HG02970 (cell line): ENCODE measurements around the gene KDM4C.
A peak's percentile ranks its signal among the peaks of the same experiment; 100 is the strongest.

Source experiments
- ATAC-seq: cut with Tn5 transposase; IDR thresholded peaks from one replicate; pipeline ENCODE4 v1.9.1; 2021; ENCODE audit warnings: mild to moderate bottlenecking, moderate library complexity, moderate number of reproducible peaks; ENCODE audit not compliant: unreplicated experiment, low FRiP score

KDM4C gene

GRCh38 chr9:6956879-6957278 is 199.1 kb downstream of the KDM4C start:
- no peak for ATAC-seq

- ATAC-seq, result no peak
These were observed 201.7 kb downstream of the KDM4C start for GRCh38 chr9:6959270-6960000.

DNA sequence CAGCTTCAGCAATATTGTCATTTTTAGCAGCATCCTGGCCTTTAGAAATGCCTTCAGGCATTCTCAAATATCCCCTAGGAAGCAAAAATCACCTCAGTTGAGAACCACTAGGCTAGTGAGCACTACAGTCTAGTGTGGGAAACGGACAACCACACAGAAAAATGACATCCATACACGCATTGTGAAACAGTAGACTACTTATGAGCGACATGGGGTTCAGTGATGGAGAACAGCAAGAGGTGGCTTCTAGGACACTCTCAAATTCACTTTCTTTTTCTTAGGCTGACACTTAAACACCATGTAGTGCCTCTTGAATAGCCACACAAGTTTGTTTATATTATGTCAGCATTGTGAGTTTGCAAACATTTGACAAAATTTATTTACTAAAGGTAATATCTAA is 203.0 kb downstream of the KDM4C start:
- no peak for ATAC-seq

DNA sequence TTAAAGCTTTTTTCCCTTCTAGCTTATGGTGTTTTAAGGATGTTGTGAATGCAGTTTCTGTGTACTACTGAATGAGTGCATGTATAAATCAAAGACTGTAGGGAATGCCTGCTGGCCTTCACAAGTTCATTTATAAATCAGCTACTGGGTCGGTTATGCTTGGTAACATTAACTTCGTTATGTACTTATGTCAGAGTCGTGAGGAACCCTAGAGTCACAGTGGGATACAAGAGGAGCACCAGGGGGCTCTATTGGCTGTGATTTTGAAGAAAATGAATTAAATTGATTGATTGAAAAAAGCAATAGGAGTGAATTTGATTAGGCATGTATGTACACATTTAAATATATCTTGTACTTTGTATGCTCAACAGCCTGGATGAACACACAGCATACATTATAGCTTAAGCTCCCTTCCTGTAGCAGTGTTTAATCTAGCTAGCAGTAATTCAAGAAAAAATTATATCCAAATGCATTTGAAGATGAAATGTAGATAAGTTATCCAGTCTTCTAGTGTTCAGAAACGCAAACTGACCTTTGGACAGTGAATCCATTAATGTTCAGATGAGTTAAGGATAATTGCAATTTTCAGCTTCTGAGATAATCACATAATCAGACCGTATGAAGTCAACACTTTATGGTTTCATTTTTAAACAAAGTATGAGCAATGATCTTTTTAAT is 204.2 kb downstream of the KDM4C start:
- ATAC-seq, result no peak

DNA sequence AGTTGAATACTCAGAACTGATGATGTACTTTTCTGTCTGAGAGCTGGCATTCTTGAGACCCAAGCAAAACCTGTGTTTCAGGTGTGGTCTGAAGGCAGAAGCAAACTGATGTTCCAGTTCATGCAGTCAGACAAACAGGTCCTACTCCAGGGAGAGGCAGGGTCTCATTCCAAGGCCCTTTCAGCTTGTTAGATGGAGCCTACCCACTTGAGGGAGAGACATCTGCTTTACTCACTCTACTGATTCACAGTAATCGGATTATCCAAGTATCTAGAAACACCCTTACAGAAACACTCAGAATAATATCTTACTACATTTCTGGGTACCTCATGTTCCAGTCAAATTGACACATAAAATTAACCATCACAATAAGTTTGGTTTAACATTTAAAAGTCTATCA is 207.8 kb downstream of the KDM4C start:
- no peak for ATAC-seq

DNA sequence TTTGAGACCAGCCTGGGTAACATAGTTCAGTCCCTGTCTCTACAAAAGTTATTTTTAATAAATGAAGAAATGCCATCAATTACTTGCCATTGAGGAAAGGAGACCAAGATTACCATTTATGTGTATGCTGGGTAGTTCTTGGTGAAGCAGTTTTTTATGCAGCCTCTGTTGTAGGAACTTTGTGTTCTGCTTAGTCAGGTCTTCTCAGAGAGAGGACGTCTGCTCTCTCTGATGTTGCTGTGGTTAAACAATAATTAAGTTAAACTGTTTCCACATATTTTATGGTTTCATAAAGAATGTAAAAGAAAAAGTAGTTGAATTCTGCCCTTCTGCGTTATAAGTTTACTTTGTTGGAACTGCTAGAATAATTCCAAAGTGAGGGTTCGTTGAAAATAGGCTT is 210.5 kb downstream of the KDM4C start:
- no peak for ATAC-seq

GRCh38 chr9:6969805-6970204 is 212.0 kb downstream of the KDM4C start:
- ATAC-seq, result no peak

DNA sequence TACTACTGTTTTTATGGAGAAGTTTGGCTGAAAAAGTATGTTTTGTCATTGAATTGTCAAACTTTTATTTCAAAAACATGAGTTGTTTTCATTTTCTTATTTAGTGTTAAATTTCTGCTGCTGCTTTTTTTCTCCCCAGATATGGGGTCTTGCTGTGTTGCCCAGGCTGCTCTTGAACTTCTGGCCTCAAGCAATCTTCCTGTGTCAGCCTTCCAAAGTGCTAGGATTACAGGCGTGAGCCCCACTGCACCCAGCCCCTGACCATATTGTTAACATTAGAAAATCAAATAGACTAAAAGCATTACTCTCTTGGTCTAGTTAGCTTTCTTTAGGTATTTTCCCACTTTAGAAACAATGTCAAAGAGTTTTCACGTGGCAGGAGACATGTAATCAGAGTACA is 215.3 kb downstream of the KDM4C start:
- no peak for ATAC-seq

- peak; percentile 77 for ATAC-seq
These were observed 216.0 kb downstream of the KDM4C start for GRCh38 chr9:6973762-6974161.

DNA sequence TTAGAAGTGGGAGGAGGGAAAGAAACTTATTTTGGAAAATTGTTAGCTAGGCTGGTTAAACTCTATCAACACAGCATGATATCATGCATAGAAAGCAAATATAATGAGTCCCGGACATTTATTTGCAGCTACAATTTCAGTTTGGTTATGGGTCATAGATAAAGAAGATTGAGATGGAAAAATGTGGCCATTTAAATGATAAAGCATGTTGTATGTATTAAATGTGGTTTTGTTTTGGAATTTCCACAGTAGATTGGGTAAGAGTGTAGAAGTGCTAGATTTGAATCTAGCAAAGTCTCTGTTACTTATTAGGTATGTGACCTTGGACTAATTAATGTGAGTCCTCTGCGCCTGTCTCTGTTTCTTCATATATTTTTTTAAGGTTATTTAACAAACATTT is 217.4 kb downstream of the KDM4C start:
- no peak for ATAC-seq

GRCh38 chr9:6977761-6978160 is 220.0 kb downstream of the KDM4C start:
- no peak for ATAC-seq

GRCh38 chr9:6978591-6978990 is 220.8 kb downstream of the KDM4C start:
- ATAC-seq, result no peak

GRCh38 chr9:6984941-6985578 is 227.3 kb downstream of the KDM4C start:
- ATAC-seq, result no peak

DNA sequence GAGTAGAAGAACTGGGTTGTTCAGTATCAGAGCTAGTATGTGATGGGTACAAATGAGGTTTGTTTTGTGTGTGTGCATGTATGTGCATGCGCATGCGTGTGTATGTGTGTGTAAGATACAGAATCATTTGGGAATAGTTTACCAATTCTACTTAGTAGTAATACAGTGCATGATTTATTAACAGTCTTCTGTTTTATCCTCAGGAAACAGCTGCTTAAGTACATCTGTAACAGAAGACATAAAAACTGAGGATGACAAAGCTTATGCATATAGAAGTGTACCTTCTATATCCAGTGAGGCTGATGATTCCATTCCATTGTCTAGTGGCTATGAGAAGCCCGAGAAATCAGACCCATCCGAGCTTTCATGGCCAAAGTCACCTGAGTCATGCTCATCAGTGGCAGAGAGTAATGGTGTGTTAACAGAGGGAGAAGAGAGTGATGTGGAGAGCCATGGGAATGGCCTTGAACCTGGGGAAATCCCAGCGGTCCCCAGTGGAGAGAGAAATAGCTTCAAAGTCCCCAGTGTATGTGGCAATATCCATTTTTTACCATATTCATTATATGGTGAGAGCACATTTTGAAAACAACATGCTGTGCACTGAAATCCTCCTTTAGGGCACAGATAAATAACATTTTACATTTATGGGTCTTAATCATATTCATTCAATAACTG is 228.5 kb downstream of the KDM4C start:
- ATAC-seq, result no peak

- ATAC-seq, result no peak
These were observed 229.6 kb downstream of the KDM4C start for GRCh38 chr9:6987381-6987780.

DNA sequence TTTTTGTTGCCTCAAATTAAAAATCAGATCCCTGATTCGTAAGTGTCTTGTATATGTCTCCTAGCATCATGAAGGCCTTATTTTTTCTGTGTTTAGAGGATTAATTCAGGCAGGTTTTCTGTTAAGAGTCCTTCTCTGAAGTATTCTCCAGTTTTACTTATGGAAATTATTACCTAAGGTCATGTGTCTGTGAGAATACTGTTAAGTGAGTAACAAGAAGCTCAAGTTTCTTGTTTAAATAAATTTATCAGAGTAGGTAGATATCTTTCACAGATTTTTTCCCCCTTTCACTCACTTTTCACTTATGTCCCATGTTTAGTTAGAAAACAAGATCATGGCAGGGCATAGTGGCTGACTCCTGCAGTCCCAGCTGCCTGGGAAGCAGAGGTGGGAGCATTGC is 233.6 kb downstream of the KDM4C start:
- ATAC-seq, result no peak

DNA sequence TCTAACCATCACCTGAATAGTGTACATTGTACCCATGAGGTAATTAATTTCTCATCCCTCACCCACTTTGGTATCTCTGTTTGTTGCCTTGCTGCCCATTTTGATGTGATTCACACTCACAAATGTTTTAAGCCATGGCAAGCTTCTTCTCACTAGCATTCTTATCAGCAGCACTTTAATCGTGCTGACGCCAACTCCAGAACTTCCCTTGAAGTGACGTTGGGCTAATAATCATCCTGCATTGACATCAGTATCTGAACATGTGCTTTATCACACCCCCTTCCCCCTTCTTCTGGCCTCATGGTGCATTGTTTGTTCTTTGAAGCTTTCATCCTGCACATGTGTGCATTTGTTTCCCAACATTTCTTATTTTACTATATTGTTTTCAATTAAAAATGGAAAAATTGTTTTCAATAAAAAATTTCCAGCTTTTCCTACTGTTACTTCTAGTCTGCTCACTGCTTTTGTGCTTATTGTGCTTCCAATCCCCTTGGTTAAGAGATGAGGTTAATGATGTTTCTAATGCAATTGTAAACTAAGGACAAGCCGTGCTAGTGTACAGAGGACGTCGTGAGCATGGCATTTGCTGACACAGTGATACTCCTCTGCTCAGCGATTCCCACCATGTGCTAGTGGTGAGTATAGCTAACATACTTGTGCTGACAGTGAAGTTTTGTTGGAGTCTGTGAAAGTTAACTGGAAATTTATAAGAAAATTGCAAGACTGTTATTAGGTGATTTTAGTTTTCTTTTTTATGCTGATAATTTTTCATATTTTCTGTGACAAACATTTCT is 238.5 kb downstream of the KDM4C start:
- ATAC-seq, result no peak

DNA sequence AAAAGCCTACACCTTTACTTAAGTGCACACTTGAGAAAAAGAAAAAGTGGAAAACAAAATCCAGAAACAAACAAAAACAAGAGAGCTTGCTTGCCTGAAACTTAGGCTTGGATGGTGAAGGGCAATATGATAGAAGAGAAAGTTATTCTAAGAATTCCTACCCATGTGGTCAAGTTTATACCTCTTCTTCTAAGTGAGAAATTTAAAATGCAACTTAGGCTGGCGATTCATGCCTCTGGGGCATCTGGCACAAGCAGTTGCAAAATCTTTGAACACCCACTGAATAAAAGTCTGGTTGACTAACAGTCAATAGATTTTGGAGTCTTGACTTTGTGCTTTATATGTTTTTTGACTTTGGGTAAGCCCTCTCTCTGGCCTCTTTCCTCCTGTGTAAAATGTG is 239.6 kb downstream of the KDM4C start:
- ATAC-seq, result no peak

DNA sequence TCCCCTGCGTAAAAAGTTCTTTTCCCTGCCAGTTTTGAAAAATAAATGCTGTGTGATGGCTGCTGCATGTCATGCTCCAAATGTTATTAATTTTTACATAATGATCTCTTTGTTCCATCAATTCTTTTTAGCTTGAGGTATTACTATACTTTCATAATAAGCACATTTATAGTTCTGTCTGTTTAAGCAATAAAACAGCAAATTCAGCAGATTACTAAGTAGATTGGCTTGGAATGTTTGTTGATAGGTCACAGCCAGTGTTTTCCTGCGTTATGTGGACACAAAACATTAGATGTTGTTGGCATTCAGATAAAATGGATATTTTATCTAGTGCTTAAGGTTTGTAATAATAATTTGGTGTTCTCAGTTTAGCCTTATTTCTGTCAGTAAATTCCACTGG is 242.0 kb downstream of the KDM4C start:
- ATAC-seq, result no peak

- ATAC-seq, result no peak
These were observed 243.8 kb downstream of the KDM4C start for GRCh38 chr9:7001571-7001970.
